B cell (primary cell): Measurements from ENCODE around the gene CD14. TPM values are rescaled to one million over a fixed set of nuclear protein-coding genes. Genes with fewer than 3 reads are reported as not detected.
"Not testable (repeated sequence)": the region's sequence is repeated elsewhere in the genome, so short reads cannot be mapped to it uniquely, and the experiment has no call there.

ENCODE experiments used
- ATAC-seq: fragments of 200-7000 bp; cut with Tn5 transposase; one replicate; pipeline ENCODE4 v1.10.0; 2021; ENCODE audit warnings: low read depth, mild to moderate bottlenecking, moderate number of reproducible peaks, moderate library complexity
- CTCF ChIA-PET: fragments of 350-600 bp; sonication (Branson Sonifier 250); formaldehyde crosslinking; loops from one replicate; lab custom pipeline; 2021; ENCODE audit warnings: antibody characterized with exemption, inconsistent platforms; lab: Charles Lee
- POLR2A ChIA-PET: fragments of 350-600 bp; sonication (Branson Sonifier 250); formaldehyde crosslinking; loops from one replicate; lab custom pipeline; 2021; ENCODE audit warnings: antibody characterized with exemption; lab: Charles Lee
- DNase-seq: peaks from one replicate; pipeline ENCODE4 v3.0.0; 2013
- H2AFZ ChIP-seq: 2 replicates; pipeline ENCODE4 v1.6.1; 2012; ENCODE audit warnings: mild to moderate bottlenecking, low read depth, low read length; ENCODE audit not compliant: insufficient read depth, poor library complexity, severe bottlenecking
- H3K27ac ChIP-seq, 2 donors: 1 replicate in 1 of 2; 2 replicates in 1 of 2; pipeline ENCODE4 v1.5.1; 2012 to 2013; ENCODE audit warnings: low read length in 2 of 2, mild to moderate bottlenecking in 2 of 2, moderate library complexity in 1 of 2
- H3K27me3 ChIP-seq, 4 experiments: fragments of 200-600 bp in 1 of 4; sonication (generic) in 1 of 4; replicated peaks in 1 of 4; 1 replicate in 2 of 4; 2 replicates in 2 of 4; pipeline versions ENCODE4 v1.6.1 to v1.7.0; 2013 to 2016; ENCODE audit warnings: low read length in 3 of 4, mild to moderate bottlenecking in 2 of 4, mixed read lengths in 1 of 4, moderate library complexity in 1 of 4; ENCODE audit not compliant: insufficient read depth in 4 of 4, control insufficient read depth in 3 of 4; ENCODE audit errors: control extremely low read depth in 1 of 4
- H3K36me3 ChIP-seq, 2 experiments: replicated peaks in 1 of 2; 1 replicate in 1 of 2; 2 replicates in 1 of 2; pipeline versions ENCODE4 v1.6.1 to v1.7.1; 2013; ENCODE audit warnings: low read length in 1 of 2; ENCODE audit not compliant: insufficient read depth in 2 of 2, control insufficient read depth in 1 of 2; ENCODE audit errors: control extremely low read depth in 1 of 2, extremely low read depth in 1 of 2
- H3K4me1 ChIP-seq, 2 donors: fragments of 200-600 bp in 1 of 2; sonication (generic) in 1 of 2; 1 replicate in 1 of 2; 2 replicates in 1 of 2; pipeline versions ENCODE4 v1.5.1 to v1.6.1; 2013 to 2017; ENCODE audit warnings: low read length in 2 of 2; ENCODE audit not compliant: control insufficient read depth in 2 of 2, insufficient read depth in 2 of 2
- H3K4me2 ChIP-seq: replicated peaks from 2 replicates; pipeline ENCODE3; 2012; ENCODE audit warnings: mild to moderate bottlenecking, low read depth, low read length; ENCODE audit not compliant: poor library complexity, severe bottlenecking
- H3K4me3 ChIP-seq, 5 experiments: fragments of 200-600 bp in 1 of 5; sonication (generic) in 1 of 5; 1 replicate in 3 of 5; 2 replicates in 2 of 5; pipeline versions ENCODE4 v1.5.1 to v1.7.0; 2011 to 2016; ENCODE audit warnings: low read length in 4 of 5, mild to moderate bottlenecking in 4 of 5, low read depth in 2 of 5, control low read depth in 1 of 5, moderate library complexity in 1 of 5; ENCODE audit not compliant: insufficient read depth in 1 of 5; ENCODE audit errors: control extremely low read depth in 1 of 5, extremely low read depth in 1 of 5
- H3K79me2 ChIP-seq: fragments of 200-600 bp; sonication (generic); one replicate; pipeline ENCODE4 v1.6.0; 2016; ENCODE audit warnings: low read length; ENCODE audit not compliant: control insufficient read depth, insufficient read depth
- H3K9ac ChIP-seq: fragments of 200-600 bp; sonication (generic); 2 replicates; pipeline ENCODE4 v1.6.1; 2017; ENCODE audit warnings: mild to moderate bottlenecking, low read length, moderate library complexity
- H3K9me3 ChIP-seq, 3 donors: one replicate each; pipeline versions ENCODE4 v1.6.1 to v1.7.1; 2013; ENCODE audit warnings: low read length in 2 of 3; ENCODE audit not compliant: control insufficient read depth in 2 of 3, insufficient read depth in 1 of 3; ENCODE audit errors: control extremely low read depth in 1 of 3
- H4K20me1 ChIP-seq: 2 replicates; pipeline ENCODE4 v1.6.0; 2012; ENCODE audit warnings: mild to moderate bottlenecking, low read length; ENCODE audit not compliant: insufficient read depth, control insufficient read depth, poor library complexity, severe bottlenecking
- H3K27ac Mint-ChIP-seq: one replicate; pipeline ENCODE4 v1.8.0; 2021; ENCODE audit warnings: mixed read lengths
- H3K27me3 Mint-ChIP-seq: one replicate; pipeline ENCODE4 v1.8.0; 2021; ENCODE audit warnings: mixed read lengths
- H3K4me1 Mint-ChIP-seq: one replicate; pipeline ENCODE4 v1.8.0; 2021; ENCODE audit warnings: mixed read lengths
- H3K4me3 Mint-ChIP-seq: one replicate; pipeline ENCODE4 v1.8.0; 2021; ENCODE audit warnings: mixed read lengths
- H3K9me3 Mint-ChIP-seq: one replicate; pipeline ENCODE4 v1.8.0; 2022; ENCODE audit warnings: mixed read lengths; ENCODE audit not compliant: insufficient read depth
- CTCF ChIP-seq: fragments of 200-600 bp; IDR thresholded peaks from one replicate; pipeline ENCODE4 v1.8.0; 2022; ENCODE audit warnings: antibody characterized with exemption, mild to moderate bottlenecking
- EZH2 ChIP-seq: IDR thresholded peaks from 2 replicates; pipeline ENCODE4 v1.6.1; 2012; ENCODE audit warnings: borderline replicate concordance, low read depth, mild to moderate bottlenecking, moderate library complexity, low read length; ENCODE audit not compliant: insufficient read depth, poor library complexity, severe bottlenecking
- WGBS: methylation state at CpG from one replicate; pipeline ENCODE4 v1.1.5; 2013; ENCODE audit warnings: missing lambda C conversion rate; ENCODE audit not compliant: insufficient coverage; 5-methylcytosine and 5-hydroxymethylcytosine counted together
- intact Hi-C: fragments of 100-400 bp; cut with micrococcal nuclease; formaldehyde crosslinking; loops from one replicate; pipeline ENCODE4 v1.10.0; 2022
- polyA plus RNA-seq: library from polyadenylated mRNA; depleted of rRNA; stranded (reverse); fragments of >200 nt; gene quantifications from 2 replicates; pipeline ENCODE4 v1.2.3, GENCODE V29; 2012
- total RNA-seq, 2 donors: library from RNA; stranded (reverse); fragments of 120-200 nt in 1 of 2; gene quantifications; 1 replicate in 1 of 2; 2 replicates in 1 of 2; pipeline versions ENCODE4 v1.2.3 to v1.2.4, GENCODE V29; 2013 to 2022

Gene CD14
- total and polyA plus RNA-seq, 2 donors (not counting 1 experiment from before 2014, with no cell fraction given) = 1.8 to 11.4 TPM

GRCh38 chr5:140664359-140665119 is 31.6 kb upstream of the CD14 start, which contains the start of gene WDR55:
WDR55 (plus strand) TSS chr5:140664904; CDS start chr5:140664913, 9 bp downstream.
- peak; percentile 97 for ATAC-seq
- peak within 1 kb of the TSS; percentile 97 for H2AFZ ChIP-seq
- H3K4me1 ChIP-seq = peaks cover 14 to 17% of the 10 kb centered on the region in 2 donors
- peaks cover 9% of the 10 kb centered on the region for H4K20me1 ChIP-seq
- under 1% methylated on average over 46 of the region's 54 CpGs for WGBS
- peak within 1 kb of the TSS; percentile 89 for H3K4me2 ChIP-seq
- POLR2A ChIA-PET = interaction anchor here (1.0 to 2.2 kb wide), 3 partner anchors 9 to 32 kb away, joined by 3 to 19 read pairs (median 4); partner anchors contain the start of genes CD14, DND1, IK and NDUFA2
- no peaks in the 10 kb centered on the region for H3K27me3 Mint-ChIP-seq
- no peaks in the 10 kb centered on the region for H3K9me3 ChIP-seq
- intact Hi-C loops = loop anchor here (1.0 to 2.0 kb wide), 7 partner anchors 17 to 263 kb away; partner anchors contain the start of genes ANKHD1, APBB3, HARS1 and HARS2
- peak within 1 kb of the TSS; percentile 92 for H3K9ac ChIP-seq
- TF ChIP-seq EZH2 = no peak
- CTCF ChIA-PET = interaction anchor here (0.9 to 1.2 kb wide), 2 partner anchors 17 to 117 kb away, joined by 3 to 5 read pairs; partner anchors contain the start of genes EIF4EBP3, IK and NDUFA2
- no peaks in the 10 kb centered on the region for H3K9me3 Mint-ChIP-seq
- peak within 1 kb of the TSS; percentile 56 to 99 (median 98) for H3K4me3 ChIP-seq
- peak; percentile 94 for DNase-seq
- H3K27ac Mint-ChIP-seq = peak within 1 kb of the TSS; percentile 98
- H3K36me3 ChIP-seq = peaks cover 0 to 56% of the 10 kb centered on the region in 2 experiments
- peak within 1 kb of the TSS; percentile 74 to 88 for H3K27ac ChIP-seq
- peaks cover 30% of the 10 kb centered on the region for H3K4me1 Mint-ChIP-seq
- H3K27me3 ChIP-seq = no peaks in the 10 kb centered on the region
- peak within 1 kb of the TSS; percentile 99 for H3K4me3 Mint-ChIP-seq
- H3K79me2 ChIP-seq = peaks cover 41% of the 10 kb centered on the region

- Mint-ChIP-seq H3K4me3 (peak overlapping the region; percentile 99), H3K4me1 (peaks cover 30% of the 10 kb centered on the region), H3K27ac (peak overlapping the region; percentile 98), H3K27me3 (no peaks in the 10 kb centered on the region), H3K9me3 (no peaks in the 10 kb centered on the region)
- Histone ChIP-seq H3K27me3 (no peaks in the 10 kb centered on the region), H4K20me1 (peaks cover 9% of the 10 kb centered on the region), H3K27ac (peak overlapping the region; percentile 74 to 88), H3K79me2 (peaks cover 36% of the 10 kb centered on the region), H2AFZ (peak overlapping the region; percentile 97), H3K4me3 (peak overlapping the region; percentile 56 to 99 (median 98)), H3K4me2 (peak overlapping the region; percentile 89), H3K9ac (peak overlapping the region; percentile 92), H3K9me3 (no peaks in the 10 kb centered on the region), H3K4me1 (peaks cover 14 to 17% of the 10 kb centered on the region in 2 donors), H3K36me3 (peaks cover 0 to 56% of the 10 kb centered on the region in 2 experiments)
- ChIA-PET POLR2A (interaction anchor here (0.8 to 2.2 kb wide), 3 partner anchors 9 to 17 kb away, joined by 3 to 19 read pairs (median 4); partner anchors contain the start of genes DND1, IK and NDUFA2), CTCF (interaction anchor here (0.8 to 1.2 kb wide), 3 partner anchors 16 to 542 kb away, joined by 3 to 5 read pairs (median 3); partner anchors contain the start of genes EIF4EBP3, IK and NDUFA2)
- no peak for TF ChIP-seq EZH2
- TF ChIP-seq CTCF = no peak
- ATAC-seq (no peak), DNase-seq (no peak)
- WGBS = 31% methylated on average over 18 of the region's 18 CpGs
- intact Hi-C loops = loop anchor here (1.0 to 2.0 kb wide), 7 partner anchors 17 to 263 kb away; partner anchors contain the start of genes ANKHD1, APBB3, HARS1 and HARS2
Observed at GRCh38 chr5:140664030-140664358, 31.0 kb upstream of the CD14 start.

GRCh38 chr5:140660371-140660770 is 27.4 kb upstream of the CD14 start:
- H3K4me1 Mint-ChIP-seq, H2AFZ ChIP-seq, H3K9me3 ChIP-seq, H3K27me3 Mint-ChIP-seq, H3K79me2 ChIP-seq, H3K9me3 Mint-ChIP-seq, H3K4me3 ChIP-seq, H4K20me1 ChIP-seq, POLR2A ChIA-PET, H3K27ac ChIP-seq, H3K27ac Mint-ChIP-seq, intact Hi-C loops, H3K27me3 ChIP-seq, H3K4me1 ChIP-seq, DNase-seq, ATAC-seq, H3K9ac ChIP-seq, H3K4me2 ChIP-seq, H3K4me3 Mint-ChIP-seq: not testable (repeated sequence)
- H3K36me3 ChIP-seq = peaks cover 0 to 74% of the 10 kb centered on the region in 2 experiments
- 98% methylated on average over 3 of the region's 6 CpGs for WGBS
- CTCF ChIA-PET = interaction anchor here (1.1 kb wide), 1 partner anchor 13 kb away, joined by 3 read pairs; the partner anchor contains the start of genes IK and NDUFA2
